ENCODE results near the gene EIF5A. TPM values are rescaled to one million over a fixed set of nuclear protein-coding genes. Genes with fewer than 3 reads are reported as not detected.
A peak's percentile ranks its signal among the peaks of the same experiment; 100 is the strongest.

EIF5A gene
- 339 and 372 TPM in 2 replicates for total RNA-seq (2014; rRNA removed; shearing (Covaris generic))

DNA sequence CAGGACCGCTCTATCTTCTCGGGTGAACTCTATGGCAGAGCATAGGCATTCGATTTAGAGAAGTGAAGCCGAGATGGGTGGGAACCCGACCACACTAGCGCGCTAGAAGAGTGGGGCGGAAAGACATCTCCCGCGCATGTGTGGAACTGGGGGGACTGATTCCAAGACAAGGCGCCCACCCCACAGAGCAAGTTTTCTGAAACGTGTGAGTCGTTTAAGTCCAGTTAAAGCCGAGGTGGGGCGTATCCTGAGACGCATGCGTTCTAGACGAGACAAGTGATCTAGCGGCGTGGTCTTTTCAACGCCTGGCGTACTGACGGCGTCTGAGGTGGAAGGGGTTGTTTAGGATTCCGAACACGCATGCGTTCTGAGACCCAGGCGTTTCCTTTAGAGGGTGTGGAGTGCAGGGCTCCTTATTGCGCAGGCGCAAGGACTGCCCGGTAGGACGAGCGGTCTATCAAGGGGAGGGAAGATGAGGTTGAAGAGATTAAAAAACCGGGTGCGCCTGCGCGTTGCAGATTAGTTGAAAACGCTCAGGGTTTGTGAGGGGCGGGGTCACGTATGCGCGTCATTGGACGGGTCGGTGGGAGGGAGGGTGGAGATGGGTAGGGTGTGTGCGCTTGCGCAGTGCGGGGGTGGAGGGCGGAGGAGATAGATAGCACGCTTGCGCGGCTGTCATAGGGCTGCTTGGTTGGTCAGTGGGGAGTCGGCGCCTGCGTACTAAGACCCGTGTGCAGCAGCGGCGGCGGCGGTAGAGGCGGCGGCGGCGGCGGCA lies at the start of gene EIF5A:
EIF5A (plus strand) TSS at position 718 of the 775 bp plus-strand sequence. CDS start 2,008 bp downstream, outside the sequence.
- DNase-seq, result peak; percentile 99
- peak within 1 kb of the TSS; percentile 75 for H3K27ac ChIP-seq
- no peaks in the 10 kb centered on the region for H3K27me3 ChIP-seq
- H3K4me1 ChIP-seq, result no peaks in the 10 kb centered on the region
- peaks cover 28% of the 10 kb centered on the region for H3K36me3 ChIP-seq
- peak within 1 kb of the TSS; percentile 86 for H3K4me3 ChIP-seq
- no peaks in the 10 kb centered on the region for H3K9me3 ChIP-seq (replicated peaks)

DNA sequence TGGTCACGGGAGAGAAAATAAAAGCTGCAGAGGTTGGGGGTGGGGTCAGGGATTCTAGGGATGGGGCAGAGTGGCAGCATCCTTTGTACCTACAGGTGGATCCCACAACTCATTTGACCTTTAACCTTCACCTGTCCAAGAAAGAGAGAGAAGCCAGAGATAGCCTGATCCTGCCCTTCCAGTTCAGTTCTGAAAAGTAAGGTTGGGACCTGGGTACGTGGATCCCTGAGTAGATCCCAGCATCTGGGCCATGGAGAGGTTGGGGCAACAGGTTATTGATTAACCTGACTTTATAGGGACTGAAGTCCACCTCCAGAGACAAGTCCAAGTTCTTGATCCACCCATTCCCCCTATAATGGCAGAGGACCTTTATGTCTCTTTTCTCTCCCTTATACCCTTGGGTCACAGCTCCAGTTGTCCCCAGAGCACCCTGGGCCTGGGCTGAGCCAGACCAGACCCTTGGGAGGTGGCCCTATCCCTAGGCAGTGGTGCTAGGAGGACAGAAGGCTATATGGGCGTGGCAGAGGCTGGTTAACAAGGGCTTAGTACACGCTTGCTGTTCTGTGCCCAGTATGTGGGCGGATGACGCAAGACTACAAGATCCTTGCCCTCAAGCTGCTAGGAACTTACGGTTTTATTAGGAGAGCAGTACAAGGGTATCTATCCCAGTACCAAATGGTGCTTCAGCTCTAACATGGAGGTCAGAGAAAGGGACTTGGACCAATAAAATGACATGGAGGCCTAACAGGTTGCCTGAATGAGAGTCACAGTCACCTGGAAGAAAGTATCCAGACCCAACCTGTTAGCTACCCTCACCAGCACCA lies 48.5 kb upstream of the EIF5A start:
- H3K9me3 ChIP-seq (replicated peaks), result no peaks in the 10 kb centered on the region
- H3K36me3 ChIP-seq, result peaks cover 4% of the 10 kb centered on the region
- H3K4me3 ChIP-seq, result no peak overlapping the region
- no peak for DNase-seq
- no peaks in the 10 kb centered on the region for H3K4me1 ChIP-seq
- no peak overlapping the region for H3K27ac ChIP-seq
- no peaks in the 10 kb centered on the region for H3K27me3 ChIP-seq

DNA sequence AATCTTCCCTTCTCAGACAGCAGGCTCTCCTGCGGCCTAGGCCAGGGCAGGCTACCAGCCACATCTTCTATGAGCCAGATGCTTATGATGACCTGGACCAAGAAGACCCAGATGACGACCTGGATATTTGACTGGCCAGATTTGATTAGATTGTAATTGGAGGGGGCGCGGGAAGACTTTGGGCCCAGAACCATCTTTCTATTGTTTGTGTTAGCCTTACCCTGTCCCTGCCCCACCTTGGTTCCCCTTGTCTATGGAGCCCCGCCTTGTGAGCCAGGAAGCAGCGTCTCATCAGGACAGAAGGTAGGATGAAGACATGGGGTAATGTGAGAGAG lies 47.9 kb upstream of the EIF5A start:
- H3K9me3 ChIP-seq (replicated peaks), result no peaks in the 10 kb centered on the region
- H3K36me3 ChIP-seq, result peaks cover 4% of the 10 kb centered on the region
- no peaks in the 10 kb centered on the region for H3K27me3 ChIP-seq
- H3K27ac ChIP-seq, result no peak overlapping the region
- no peak for DNase-seq
- no peak overlapping the region for H3K4me3 ChIP-seq
- no peaks in the 10 kb centered on the region for H3K4me1 ChIP-seq

DNA sequence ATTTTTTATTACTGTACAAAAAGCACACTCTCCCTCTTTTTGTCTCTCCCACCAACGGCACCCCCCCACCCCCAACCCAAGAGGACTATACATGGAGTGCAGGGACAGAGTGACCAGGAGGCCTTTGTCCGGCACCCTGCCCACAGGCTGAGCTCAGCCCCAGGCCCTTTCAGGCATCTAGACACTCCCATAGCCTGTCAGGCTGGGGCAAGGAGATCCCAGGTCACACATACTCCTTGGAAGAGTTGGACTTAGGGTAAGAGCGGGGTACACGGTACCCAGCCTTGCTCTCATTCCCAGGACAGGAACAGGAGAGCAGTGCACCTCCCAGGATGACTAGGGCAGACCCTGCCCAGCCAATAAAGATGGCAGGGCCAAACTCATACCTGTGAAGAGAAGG lies 47.3 kb upstream of the EIF5A start:
- Histone ChIP-seq H3K27me3 (no peaks in the 10 kb centered on the region), H3K4me3 (no peak overlapping the region), H3K4me1 (no peaks in the 10 kb centered on the region), H3K27ac (no peak overlapping the region), H3K9me3 (replicated peaks) (no peaks in the 10 kb centered on the region), H3K36me3 (peaks cover 4% of the 10 kb centered on the region)
- DNase-seq, result no peak

DNA sequence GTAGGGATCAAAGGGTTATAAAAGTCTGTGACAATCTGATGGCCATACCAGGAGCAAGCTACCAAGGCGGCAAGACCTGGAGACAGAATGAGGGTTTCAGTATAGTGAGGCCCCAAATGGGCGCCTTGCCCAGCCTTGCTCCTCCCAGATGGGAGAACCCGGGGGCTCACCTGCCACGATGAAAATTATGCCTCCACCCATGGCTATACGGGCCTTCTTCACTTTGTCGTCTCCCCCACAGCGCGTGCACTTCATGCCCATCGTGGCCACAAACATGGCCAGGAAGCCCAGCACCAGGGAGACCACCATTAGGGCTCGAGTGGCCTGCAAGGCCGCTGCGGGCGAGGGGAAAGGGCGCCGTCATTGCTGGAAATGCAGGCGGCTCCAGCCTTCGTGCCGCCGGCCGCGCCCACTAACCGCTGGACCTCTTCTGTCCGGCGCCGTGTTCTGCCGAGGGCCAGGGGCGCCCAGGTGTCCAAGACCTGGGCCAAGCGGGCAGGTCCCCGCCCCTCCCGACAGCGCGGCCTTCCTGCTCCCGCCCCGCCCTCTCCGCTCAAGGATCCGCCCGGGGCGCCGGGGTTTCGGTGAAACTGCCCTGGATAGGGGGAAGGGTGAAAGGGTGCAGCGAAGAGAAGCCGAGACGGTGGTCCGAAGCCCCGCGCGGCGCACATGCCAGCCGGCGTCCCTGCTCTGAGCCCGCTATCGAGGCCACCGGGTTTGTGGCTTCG lies 46.6 kb upstream of the EIF5A start:
- no peaks in the 10 kb centered on the region for H3K27me3 ChIP-seq
- no peak overlapping the region for H3K4me3 ChIP-seq
- no peak for DNase-seq

DNA sequence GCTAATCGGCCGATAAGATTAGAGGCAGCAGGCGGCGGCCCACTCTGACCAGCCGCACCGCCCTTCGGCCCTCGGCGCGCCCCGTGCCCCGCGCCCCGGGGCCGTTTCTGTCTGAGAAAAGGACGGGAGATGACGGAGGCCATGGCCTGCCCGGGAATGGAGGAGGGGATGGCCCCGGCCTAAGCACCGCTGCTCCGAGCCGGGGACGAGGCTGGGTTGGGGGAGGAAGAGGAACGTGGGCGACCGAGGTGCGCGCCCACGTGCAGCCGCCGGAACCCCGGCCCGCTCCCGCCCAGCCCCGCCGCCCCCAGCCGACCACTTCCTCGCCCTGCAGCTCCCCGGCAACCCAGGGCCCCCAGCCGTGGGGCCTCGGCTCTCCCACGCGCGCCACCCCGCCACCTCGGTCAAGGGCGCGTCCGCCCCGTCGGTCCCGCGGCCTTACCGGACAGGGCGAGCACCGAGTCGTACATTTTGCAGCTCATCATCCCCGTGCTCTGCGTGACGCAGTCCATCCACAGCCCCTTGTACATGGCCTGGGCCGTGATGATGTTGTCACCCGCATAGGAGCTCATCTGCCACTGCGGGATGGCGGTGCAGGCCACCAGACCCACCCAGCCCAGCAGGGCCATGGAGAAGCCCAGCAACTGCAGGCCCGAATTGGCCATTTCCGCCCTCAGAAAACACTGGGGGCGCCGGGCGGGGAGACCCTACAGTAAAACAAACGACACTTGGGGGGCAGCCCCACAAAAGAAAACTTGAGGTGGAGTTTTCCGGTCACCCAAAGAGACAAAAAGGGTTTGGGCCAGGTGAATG lies 45.8 kb upstream of the EIF5A start:
- no peak overlapping the region for H3K4me3 ChIP-seq
- no peak overlapping the region for H3K27ac ChIP-seq
- H3K9me3 ChIP-seq (replicated peaks), result no peaks in the 10 kb centered on the region
- H3K36me3 ChIP-seq, result peaks cover 4% of the 10 kb centered on the region
- DNase-seq, result no peak
- H3K4me1 ChIP-seq, result no peaks in the 10 kb centered on the region
- no peaks in the 10 kb centered on the region for H3K27me3 ChIP-seq

More for the DNA sequence above, 46.6 kb upstream of the EIF5A start:
- Histone ChIP-seq H3K27ac (no peak overlapping the region), H3K4me1 (no peaks in the 10 kb centered on the region), H3K9me3 (replicated peaks) (no peaks in the 10 kb centered on the region), H3K36me3 (peaks cover 4% of the 10 kb centered on the region)

DNA sequence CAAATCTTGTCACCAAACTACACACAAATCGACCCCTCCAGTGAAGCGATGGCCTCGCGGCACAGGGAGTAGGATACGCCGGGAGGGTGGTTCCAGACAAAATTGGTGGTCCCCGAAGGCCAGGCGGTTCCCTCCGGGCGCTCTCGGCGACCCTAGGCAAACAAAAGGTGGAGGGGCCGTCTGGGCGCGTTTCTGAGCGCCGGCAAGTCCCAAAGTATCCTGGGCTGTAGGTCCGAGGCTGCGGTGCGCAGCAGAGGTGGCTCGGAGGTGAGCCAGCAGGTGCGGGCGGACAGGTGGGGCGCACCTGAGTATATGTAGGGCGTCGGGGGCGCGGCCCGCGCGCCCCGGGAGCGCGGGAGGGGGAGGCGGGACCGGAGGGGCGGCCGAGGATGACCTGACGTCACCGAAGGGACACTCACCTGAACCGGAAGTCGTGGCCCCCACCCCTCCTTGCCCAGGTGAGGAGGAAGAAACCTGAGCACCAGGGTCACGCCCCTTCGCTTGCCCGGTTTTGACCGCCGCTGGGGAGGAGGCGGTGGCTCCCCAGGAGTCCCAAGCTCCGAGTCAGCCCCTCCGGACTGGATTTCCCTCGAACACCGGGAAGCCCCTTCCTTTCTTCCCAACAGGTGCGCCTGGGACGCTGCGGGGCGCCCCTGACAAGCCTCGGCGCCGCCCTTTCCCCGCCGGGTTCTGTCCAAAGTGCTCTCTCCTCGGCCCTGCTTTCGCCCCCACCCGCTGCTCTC lies 45.1 kb upstream of the EIF5A start, which contains the start of gene CLDN7:
CLDN7 (minus strand) TSS at position 287 of the 743 bp plus-strand sequence. CDS start 435 bp downstream, outside the sequence.
- no peak within 1 kb of the TSS for H3K27ac ChIP-seq
- H3K4me3 ChIP-seq, result no peak within 1 kb of the TSS; the same call in 1 of the 2 replicates
- DNase-seq, result no peak
- peaks cover 4% of the 10 kb centered on the region for H3K36me3 ChIP-seq
- no peaks in the 10 kb centered on the region for H3K27me3 ChIP-seq
- no peaks in the 10 kb centered on the region for H3K4me1 ChIP-seq
- H3K9me3 ChIP-seq (replicated peaks), result no peaks in the 10 kb centered on the region

DNA sequence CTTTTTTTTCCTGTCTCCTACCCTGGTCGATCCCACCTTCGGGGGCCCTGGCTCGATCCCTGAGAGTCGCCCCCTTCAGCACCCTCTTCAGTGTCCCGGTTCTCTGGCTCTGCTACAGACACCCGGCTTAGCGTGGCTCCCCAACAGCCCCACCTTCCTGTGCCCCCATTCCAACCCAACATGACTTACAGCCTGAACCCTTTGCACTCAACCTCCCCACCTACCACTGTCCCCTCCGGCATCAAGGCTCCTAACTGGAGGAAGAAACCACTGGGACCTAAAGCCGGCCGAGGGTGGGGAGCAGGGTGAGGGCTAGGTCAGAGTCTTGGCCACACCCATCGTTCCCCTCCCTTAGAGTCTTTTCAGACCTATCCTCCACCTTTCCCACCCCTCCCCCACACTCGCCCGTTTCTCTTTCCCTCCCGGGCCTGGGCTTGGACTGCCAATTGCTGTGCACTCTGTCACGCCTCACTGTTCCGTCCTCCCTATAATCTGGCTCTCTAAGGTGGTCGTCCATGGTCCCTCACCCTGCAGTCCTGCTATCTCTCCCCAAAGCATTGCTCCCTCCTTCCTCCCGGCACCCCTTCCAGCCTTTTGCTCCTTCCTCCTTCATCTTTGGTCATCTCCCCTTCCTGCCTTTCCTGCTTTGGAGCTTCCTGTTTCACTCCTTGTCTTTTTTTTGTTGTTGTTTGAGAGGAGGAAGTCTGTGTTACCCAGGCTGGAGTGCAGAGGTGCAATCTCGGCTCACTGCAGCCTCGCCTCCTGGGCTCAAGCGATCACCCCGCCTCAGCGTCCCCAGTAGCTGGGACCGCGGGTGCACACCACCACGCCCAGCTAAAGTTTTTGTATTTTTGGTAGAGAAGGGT lies 44.3 kb upstream of the EIF5A start:
- Histone ChIP-seq H3K9me3 (replicated peaks) (no peaks in the 10 kb centered on the region), H3K27me3 (no peaks in the 10 kb centered on the region), H3K36me3 (peaks cover 4% of the 10 kb centered on the region), H3K4me3 (no peak overlapping the region; the same call in 1 of the 2 replicates), H3K4me1 (no peaks in the 10 kb centered on the region), H3K27ac (no peak overlapping the region)
- DNase-seq, result no peak

DNA sequence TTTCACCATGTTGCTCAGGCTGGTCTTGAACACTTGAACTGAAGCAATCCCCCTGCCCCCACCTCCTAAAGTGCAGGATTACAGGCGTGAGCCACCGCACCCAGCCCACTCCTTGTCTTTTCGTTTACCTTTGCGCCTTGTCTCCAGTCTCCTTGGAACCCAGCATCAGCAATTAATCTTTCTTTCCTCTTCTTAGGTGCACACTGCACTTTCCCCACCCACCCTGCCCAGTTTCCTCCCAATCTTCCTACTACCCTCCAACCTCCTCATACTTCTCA lies 43.7 kb upstream of the EIF5A start:
- Histone ChIP-seq H3K4me3 (no peak overlapping the region), H3K27ac (no peak overlapping the region), H3K9me3 (replicated peaks) (no peaks in the 10 kb centered on the region), H3K36me3 (no peaks in the 10 kb centered on the region; the same call in none of the 2 replicates), H3K4me1 (no peaks in the 10 kb centered on the region), H3K27me3 (no peaks in the 10 kb centered on the region)
- no peak for DNase-seq

DNA sequence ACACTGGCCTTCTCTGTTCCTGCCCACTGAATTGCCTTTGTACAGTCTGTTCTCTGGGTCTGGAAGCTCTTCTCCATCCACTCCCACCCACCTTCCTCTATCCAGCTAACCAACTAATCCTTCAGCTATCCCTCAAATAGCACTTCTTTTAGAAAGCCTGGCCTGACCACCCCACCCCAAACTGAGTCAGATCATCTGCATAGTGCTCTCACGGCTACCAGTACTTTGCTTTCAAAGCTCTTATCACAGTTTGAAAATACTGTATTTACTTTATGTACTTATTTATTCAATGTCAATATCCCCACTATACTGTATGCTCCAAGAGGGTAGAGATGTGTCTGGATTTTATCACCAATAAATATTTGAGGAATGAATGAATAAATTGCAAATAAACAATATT lies 40.6 kb upstream of the EIF5A start:
- H3K4me3 ChIP-seq, result no peak overlapping the region
- no peaks in the 10 kb centered on the region for H3K36me3 ChIP-seq
- no peaks in the 10 kb centered on the region for H3K4me1 ChIP-seq
- DNase-seq, result no peak
- H3K27ac ChIP-seq, result no peak overlapping the region
- no peaks in the 10 kb centered on the region for H3K27me3 ChIP-seq
- H3K9me3 ChIP-seq (replicated peaks), result no peaks in the 10 kb centered on the region

DNA sequence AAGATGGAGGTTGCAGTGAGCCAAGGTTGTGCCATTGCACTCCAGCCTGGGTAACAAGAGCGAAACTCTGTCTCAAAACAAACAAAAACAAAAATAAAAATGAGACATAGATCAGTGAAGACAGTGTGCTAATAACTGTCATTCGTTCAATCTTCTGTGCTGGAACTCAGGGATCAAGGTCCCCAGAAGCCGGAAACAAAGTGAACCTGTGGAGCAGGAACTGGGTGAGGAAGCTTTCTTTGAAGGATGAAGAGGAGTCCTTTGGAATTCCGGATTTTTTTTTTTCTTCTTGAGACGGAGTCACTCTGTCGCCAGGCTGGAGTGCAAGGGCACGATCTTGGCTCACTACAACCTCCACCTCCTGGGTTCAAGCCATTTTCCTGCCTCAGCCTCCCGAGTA lies 28.0 kb upstream of the EIF5A start:
- peaks cover 4% of the 10 kb centered on the region; the same call in 1 of the 2 replicates for H3K27me3 ChIP-seq
- H3K9me3 ChIP-seq (replicated peaks), result no peaks in the 10 kb centered on the region
- no peak for DNase-seq
- no peak overlapping the region for H3K27ac ChIP-seq
- no peaks in the 10 kb centered on the region for H3K4me1 ChIP-seq
- no peak overlapping the region for H3K4me3 ChIP-seq
- no peaks in the 10 kb centered on the region for H3K36me3 ChIP-seq

DNA sequence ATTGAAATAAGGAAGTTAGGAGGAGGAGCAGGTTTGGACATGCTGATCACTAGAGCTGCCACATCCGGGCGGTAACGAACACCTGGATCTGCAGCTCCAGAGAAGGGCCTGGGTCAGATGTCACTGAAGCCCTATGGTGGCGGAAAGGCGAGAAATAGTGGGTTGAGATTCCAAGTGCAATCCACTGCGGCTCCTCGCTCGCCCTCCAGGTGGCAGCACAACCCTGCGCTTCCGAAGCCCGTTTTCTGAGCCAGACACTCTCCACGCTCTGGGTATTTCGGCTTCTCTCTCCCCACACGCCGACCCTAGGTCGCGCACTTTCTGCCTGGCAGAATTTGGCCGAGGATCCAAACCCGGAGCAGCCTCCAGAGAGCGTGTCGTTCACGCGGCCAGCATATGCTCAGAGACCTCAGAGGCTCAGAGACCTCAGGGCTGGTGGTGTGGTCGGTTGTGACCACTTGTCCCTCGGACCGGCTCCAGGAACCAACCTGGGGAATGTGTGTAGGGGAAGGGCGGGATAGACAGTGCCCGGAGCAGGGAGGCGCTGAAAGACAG lies 26.8 kb upstream of the EIF5A start:
- no peaks in the 10 kb centered on the region for H3K4me1 ChIP-seq
- H3K27me3 ChIP-seq, result peaks cover 4% of the 10 kb centered on the region; the same call in 1 of the 2 replicates
- no peaks in the 10 kb centered on the region for H3K36me3 ChIP-seq
- H3K9me3 ChIP-seq (replicated peaks), result no peaks in the 10 kb centered on the region
- H3K4me3 ChIP-seq, result peak overlapping the region; percentile 64
- peak; percentile 67 to 83 for DNase-seq
- peak overlapping the region; percentile 40 for H3K27ac ChIP-seq

All from SJCRH30 (cell line).